OCI-LY1 (cell line): ENCODE results near the gene BPTF.

Source experiments
- CTCF ChIP-seq: fragments of 200-600 bp; sonication (generic), shearing (Covaris generic); IDR thresholded peaks from 2 replicates; pipeline ENCODE4 v1.5.1; 2017; ENCODE audit warnings: mild to moderate bottlenecking, antibody characterized with exemption, low read length, moderate library complexity, mixed read lengths
- EZH2 ChIP-seq: fragments of 200-600 bp; sonication (generic), shearing (Covaris generic); IDR thresholded peaks from 2 replicates; pipeline ENCODE4 v1.8.0; 2017; ENCODE audit warnings: borderline replicate concordance, mixed run types, mild to moderate bottlenecking, antibody characterized with exemption, low read length, moderate library complexity, mixed read lengths

- TF ChIP-seq EZH2 (no peak), CTCF (no peak)
Observed at GRCh38 chr17:67810464-67810863, 14.8 kb upstream of the BPTF start.
